Esophagus muscularis mucosa (tissue), 3 donors: ENCODE measurements around the gene UBE2QL1.

Experiments used
- POLR2AphosphoS5 ChIP-seq, 2 donors: sonication (generic); formaldehyde crosslinking; IDR thresholded peaks; one replicate each; pipeline ENCODE4 v1.6.1; 2017; ENCODE audit warnings: antibody characterized with exemption in 2 of 2
- TF ChIP-seq, protein P1 (sequence below), 3 experiments: fragments of 200-600 bp in 2 of 3; fragments of 450-650 bp in 1 of 3; sonication (generic) in 2 of 3; IDR thresholded peaks; one replicate each; pipeline ENCODE4 v1.5.1; 2017 to 2019; ENCODE audit warnings: antibody characterized with exemption in 3 of 3, mild to moderate bottlenecking in 2 of 3, moderate library complexity in 1 of 3

DNA sequence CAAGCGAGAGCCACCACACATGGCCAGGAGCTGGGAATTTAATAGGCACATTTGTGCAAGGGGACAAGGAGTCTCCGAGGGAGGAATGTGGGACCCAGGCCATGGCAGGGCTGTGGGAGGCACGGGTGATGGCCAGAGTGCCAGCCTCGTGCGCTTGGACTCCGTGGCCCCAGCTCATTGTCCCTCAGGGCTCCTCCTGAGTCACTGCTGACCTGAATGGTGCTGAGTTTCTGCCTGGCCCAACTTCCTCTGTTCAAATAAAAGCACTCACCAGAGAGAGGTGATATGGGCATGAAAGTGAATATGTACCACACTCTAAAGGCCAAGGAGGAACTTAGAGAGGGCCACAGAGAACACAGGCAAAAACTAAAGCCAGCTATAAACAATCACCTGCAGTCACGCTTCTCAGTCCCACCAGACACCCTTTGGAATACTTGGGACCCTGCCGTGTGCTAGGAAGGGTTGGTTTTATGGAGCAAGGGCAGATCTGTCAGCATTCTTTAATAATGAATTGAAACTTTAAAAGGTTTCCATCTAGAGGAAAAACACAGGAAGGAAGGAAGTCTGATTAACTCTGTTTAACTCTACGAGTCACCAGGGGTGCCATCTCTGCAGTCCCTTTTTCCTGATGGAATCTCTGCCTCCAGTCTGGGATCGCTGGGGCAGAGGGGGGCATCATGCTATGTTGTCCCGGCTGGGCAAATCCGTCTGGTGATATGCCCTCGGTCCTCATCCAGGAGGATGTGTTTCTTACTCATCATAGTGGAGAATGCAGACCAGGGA lies 25.1 kb upstream of the UBE2QL1 start:
- TF ChIP-seq, protein P1, sequence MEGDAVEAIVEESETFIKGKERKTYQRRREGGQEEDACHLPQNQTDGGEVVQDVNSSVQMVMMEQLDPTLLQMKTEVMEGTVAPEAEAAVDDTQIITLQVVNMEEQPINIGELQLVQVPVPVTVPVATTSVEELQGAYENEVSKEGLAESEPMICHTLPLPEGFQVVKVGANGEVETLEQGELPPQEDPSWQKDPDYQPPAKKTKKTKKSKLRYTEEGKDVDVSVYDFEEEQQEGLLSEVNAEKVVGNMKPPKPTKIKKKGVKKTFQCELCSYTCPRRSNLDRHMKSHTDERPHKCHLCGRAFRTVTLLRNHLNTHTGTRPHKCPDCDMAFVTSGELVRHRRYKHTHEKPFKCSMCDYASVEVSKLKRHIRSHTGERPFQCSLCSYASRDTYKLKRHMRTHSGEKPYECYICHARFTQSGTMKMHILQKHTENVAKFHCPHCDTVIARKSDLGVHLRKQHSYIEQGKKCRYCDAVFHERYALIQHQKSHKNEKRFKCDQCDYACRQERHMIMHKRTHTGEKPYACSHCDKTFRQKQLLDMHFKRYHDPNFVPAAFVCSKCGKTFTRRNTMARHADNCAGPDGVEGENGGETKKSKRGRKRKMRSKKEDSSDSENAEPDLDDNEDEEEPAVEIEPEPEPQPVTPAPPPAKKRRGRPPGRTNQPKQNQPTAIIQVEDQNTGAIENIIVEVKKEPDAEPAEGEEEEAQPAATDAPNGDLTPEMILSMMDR (IDR thresholded peaks at IDR 0.05): no peak
- no peak for TF ChIP-seq POLR2AphosphoS5 (IDR thresholded peaks at IDR 0.05)
